K562 (cell line): Measurements from ENCODE around the gene PAX2. TPM values are rescaled to one million over a fixed set of nuclear protein-coding genes. Genes with fewer than 3 reads are reported as not detected.

ENCODE experiments used
- ATAC-seq: fragments of 200-7000 bp; cut with Tn5 transposase; 3 replicates; pipeline ENCODE4 v1.9.1; 2020; ENCODE audit warnings: moderate library complexity
- BruUV-seq: library from RNA; stranded (reverse); fragments of 400-500 nt; replicated peaks from 2 replicates; lab custom pipeline; 2021; lab: Mats Ljungman, UMichigan
- CTCF ChIA-PET: fragments of 300-600 bp; formaldehyde crosslinking; extraction: SDS; loops from one replicate; lab custom pipeline; 2021; ENCODE audit warnings: low intra/inter-chr PET ratio; lab: Yijun Ruan, JAX
- POLR2A ChIA-PET: fragments of 300-600, 350-650 bp; sonication (Branson Sonifier 250); formaldehyde crosslinking; extraction: SDS; loops from one replicate; lab custom pipeline; 2021; ENCODE audit warnings: antibody characterized with exemption, inconsistent platforms; lab: Yijun Ruan, JAX
- DNase-seq, 4 experiments: peaks; one replicate each; pipeline versions ENCODE4 v3.0.0 to v3.0.0-alpha.2; 2011 to 2018; ENCODE audit warnings: low spot score in 3 of 4, mixed read lengths in 3 of 4; ENCODE audit errors: extremely low read depth in 1 of 4
- FAIRE-seq: peaks from 2 replicates; lab custom pipeline; 2011; peaks lifted over from hg19 to GRCh38; lab: Jason Lieb, UNC
- H2AFZ ChIP-seq: 2 replicates; pipeline ENCODE4 v1.6.0; 2011; ENCODE audit warnings: low read depth, low read length, control low read depth, inconsistent platforms
- H3K27ac ChIP-seq: fragments of 200-600 bp; 3 replicates; pipeline ENCODE4 v1.8.0; 2011; ENCODE audit warnings: low read depth, mild to moderate bottlenecking, control low read depth, inconsistent platforms, low read length, moderate library complexity, mixed read lengths; ENCODE audit errors: extremely low read depth
- H3K27me3 ChIP-seq, 2 experiments: fragments of 300-600 bp in 1 of 2; 2 replicates in 1 of 2; 3 replicates in 1 of 2; pipeline versions ENCODE4 v1.6.0 to v1.8.0; 2011; ENCODE audit warnings: inconsistent platforms in 2 of 2, low read length in 2 of 2, mild to moderate bottlenecking in 1 of 2, mixed read lengths in 1 of 2, moderate library complexity in 1 of 2; ENCODE audit not compliant: control insufficient read depth in 2 of 2, insufficient read depth in 2 of 2
- H3K36me3 ChIP-seq: fragments of 300-600 bp; 3 replicates; pipeline ENCODE4 v1.8.0; 2011; ENCODE audit warnings: mild to moderate bottlenecking, low read length, inconsistent platforms; ENCODE audit not compliant: control insufficient read depth, insufficient read depth
- H3K4me1 ChIP-seq, 2 experiments: fragments of 200-600 bp in 1 of 2; replicated peaks in 1 of 2; 2 replicates in 1 of 2; 3 replicates in 1 of 2; pipeline versions ENCODE4 v1.5.1 to v1.8.0; 2011; ENCODE audit warnings: inconsistent platforms in 2 of 2, low read length in 2 of 2, mild to moderate bottlenecking in 1 of 2, mixed read lengths in 1 of 2, moderate library complexity in 1 of 2; ENCODE audit not compliant: control insufficient read depth in 2 of 2, insufficient read depth in 2 of 2
- H3K4me2 ChIP-seq: 2 replicates; pipeline ENCODE4 v1.6.1; 2011; ENCODE audit warnings: low read length, control low read depth, inconsistent platforms, mixed read lengths; ENCODE audit not compliant: insufficient read depth
- H3K4me3 ChIP-seq: fragments of 200-600 bp; sonication (generic), shearing (Covaris generic); 2 replicates; pipeline ENCODE4 v1.5.1; 2016; ENCODE audit warnings: control low read depth, inconsistent platforms
- H3K79me2 ChIP-seq: fragments of 200-600 bp; 3 replicates; pipeline ENCODE4 v1.8.0; 2011; ENCODE audit warnings: low read length, inconsistent platforms; ENCODE audit not compliant: control insufficient read depth, insufficient read depth
- H3K9ac ChIP-seq, 2 experiments: 2 replicates each; pipeline versions ENCODE4 v1.6.0 to v1.6.1; 2011; ENCODE audit warnings: low read depth in 2 of 2, low read length in 2 of 2, control low read depth in 1 of 2, inconsistent platforms in 1 of 2, mild to moderate bottlenecking in 1 of 2, mixed read lengths in 1 of 2; ENCODE audit not compliant: insufficient read depth in 1 of 2
- H3K9me1 ChIP-seq: one replicate; pipeline ENCODE4 v1.6.0; 2011; ENCODE audit warnings: inconsistent platforms, mild to moderate bottlenecking, low read length, moderate library complexity; ENCODE audit not compliant: control insufficient read depth, insufficient read depth
- H3K9me3 ChIP-seq: replicated peaks from 2 replicates; pipeline ENCODE4 v1.5.1; 2011; ENCODE audit warnings: low read depth, low read length, inconsistent platforms; ENCODE audit not compliant: control insufficient read depth, insufficient read depth
- H4K20me1 ChIP-seq: replicated peaks from 2 replicates; pipeline ENCODE4 v1.6.1; 2011; ENCODE audit warnings: low read length, inconsistent platforms, mixed read lengths; ENCODE audit not compliant: control insufficient read depth, insufficient read depth
- CHD2 ChIP-seq: IDR thresholded peaks from 2 replicates; pipeline ENCODE4 v1.6.1; 2011; ENCODE audit warnings: low read depth, low read length
- ELF4 ChIP-seq: fragments of 450-650 bp; formaldehyde crosslinking; IDR thresholded peaks from 2 replicates; pipeline ENCODE4 v1.4.0; 2022; ENCODE audit warnings: missing genetic modification characterization
- EZH2 ChIP-seq: IDR thresholded peaks from 2 replicates; pipeline ENCODE4 v1.6.1; 2012; ENCODE audit warnings: low read depth, mild to moderate bottlenecking, inconsistent platforms, low read length, borderline replicate concordance
- L3MBTL2 ChIP-seq: fragments of 450-650 bp; IDR thresholded peaks from 2 replicates; pipeline ENCODE4 v1.6.1; 2016; ENCODE audit warnings: mild to moderate bottlenecking, moderate library complexity
- NR3C1 ChIP-seq: sonication (generic); formaldehyde crosslinking; IDR thresholded peaks from 2 replicates; pipeline ENCODE4 v1.8.1; 2022; ENCODE audit warnings: missing genetic modification reagents
- NUFIP1 ChIP-seq: fragments of 450-650 bp; IDR thresholded peaks from 2 replicates; pipeline ENCODE4 v1.6.1; 2018; ENCODE audit not compliant: partially characterized antibody
- RNF2 ChIP-seq: sonication (generic); IDR thresholded peaks from 2 replicates; pipeline ENCODE4 v1.6.1; 2016
- ZNF699 ChIP-seq: fragments of 250-450 bp; sonication (Bioruptor Pico); IDR thresholded peaks from 2 replicates; pipeline ENCODE4 v1.8.0; 2021; ENCODE audit warnings: mild to moderate bottlenecking, moderate library complexity; ENCODE audit not compliant: insufficient replicate concordance
- WGBS: fragments of 100-300 bp; shearing (Covaris generic); methylation state at CpG from one replicate; pipeline ENCODE4 v1.1.6; 2016; ENCODE audit warnings: low coverage, mixed read lengths; ENCODE audit not compliant: insufficient coverage; ENCODE audit errors: missing lambda C conversion rate; 5-methylcytosine and 5-hydroxymethylcytosine counted together
- in situ Hi-C: fragments of 300-500 bp; cut with MboI; formaldehyde crosslinking; loops from 4 replicates; pipeline ENCODE4 v1.15.0; 2018; ENCODE audit warnings: inconsistent platforms, mixed read lengths
- intact Hi-C: fragments of 100-400 bp; cut with micrococcal nuclease; formaldehyde crosslinking; loops from 2 replicates; pipeline ENCODE4 v1.14.2; 2022
- polyA plus RNA-seq, 8 experiments: library from polyadenylated mRNA; depleted of rRNA in 4 of 8; stranded (reverse) in 5 of 8; unstranded in 3 of 8; fragments of >200 nt; fragmentation: Nextera tagmentation in 2 of 8; fragmentation: Illumina TruSeq in 1 of 8; extraction: Ambion mirVana in 2 of 8; extraction: Trizol in 1 of 8; gene quantifications; 2 replicates each; pipeline versions ENCODE4 v1.2.1 to v1.2.3, GENCODE V29; 2011 to 2014; ENCODE audit warnings: inconsistent platforms in 1 of 8, missing spikeins in 1 of 8
- total RNA-seq, 7 experiments: library from RNA; depleted of rRNA in 6 of 7; stranded (reverse); fragments of >200 nt in 6 of 7; fragmentation: Illumina TruSeq in 2 of 7; extraction: Trizol in 2 of 7; gene quantifications; 2 replicates each; pipeline versions ENCODE4 v1.2.1 to v1.2.3, GENCODE V29; 2011 to 2021; ENCODE audit warnings: low replicate concordance in 1 of 7
- TF ChIP-seq, protein P1 (sequence below): sonication (generic); formaldehyde crosslinking; IDR thresholded peaks from 2 replicates; pipeline ENCODE4 v1.4.0; 2020; ENCODE audit warnings: mild to moderate bottlenecking, missing genetic modification reagents

Gene PAX2
- total and polyA plus RNA-seq, 9 of the 15 experiments (the other 6 are each of a cell fraction or from before 2014, with no cell fraction given), result not detected

DNA sequence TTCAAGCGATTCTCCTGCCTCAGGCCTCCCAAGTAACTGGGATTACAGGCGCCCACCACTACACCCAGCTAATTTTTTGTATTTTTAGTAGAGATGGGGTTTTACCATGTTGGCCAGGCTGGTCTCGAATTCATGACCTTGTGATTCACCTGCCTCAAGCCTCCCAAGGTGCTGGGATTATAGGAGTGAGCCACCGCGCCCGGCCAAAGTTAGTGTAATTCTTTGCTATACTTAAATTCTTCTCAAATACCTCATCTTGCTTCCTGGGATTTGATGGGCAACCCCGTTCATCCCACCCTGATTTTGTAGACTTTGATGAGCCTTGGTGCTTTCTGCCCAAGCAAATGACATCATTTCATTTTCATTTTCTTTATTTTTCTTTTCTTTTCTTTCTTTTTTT is 54.5 kb downstream of the PAX2 start:
- Histone ChIP-seq H3K36me3 (no peaks in the 10 kb centered on the region), H3K27me3 (peaks cover 0 to 16% of the 10 kb centered on the region in 2 experiments; a peak in 3 of 5 replicates), H3K9me1 (no peaks in the 10 kb centered on the region), H3K27ac (no peak overlapping the region), H3K4me2 (no peak overlapping the region), H3K79me2 (no peaks in the 10 kb centered on the region), H3K9me3 (no peaks in the 10 kb centered on the region), H3K4me1 (no peaks in the 10 kb centered on the region), H3K9ac (no peak overlapping the region)
- CTCF ChIA-PET, result no interaction called here
- WGBS, result 0% methylated on average over 7 of the region's 7 CpGs
- no peak for ATAC-seq
- in situ Hi-C loops, result no loop called here
- BruUV-seq, result no TSS peak
- intact Hi-C loops, result no loop called here
- TF ChIP-seq CHD2, result no peak
- TF ChIP-seq, protein P1, sequence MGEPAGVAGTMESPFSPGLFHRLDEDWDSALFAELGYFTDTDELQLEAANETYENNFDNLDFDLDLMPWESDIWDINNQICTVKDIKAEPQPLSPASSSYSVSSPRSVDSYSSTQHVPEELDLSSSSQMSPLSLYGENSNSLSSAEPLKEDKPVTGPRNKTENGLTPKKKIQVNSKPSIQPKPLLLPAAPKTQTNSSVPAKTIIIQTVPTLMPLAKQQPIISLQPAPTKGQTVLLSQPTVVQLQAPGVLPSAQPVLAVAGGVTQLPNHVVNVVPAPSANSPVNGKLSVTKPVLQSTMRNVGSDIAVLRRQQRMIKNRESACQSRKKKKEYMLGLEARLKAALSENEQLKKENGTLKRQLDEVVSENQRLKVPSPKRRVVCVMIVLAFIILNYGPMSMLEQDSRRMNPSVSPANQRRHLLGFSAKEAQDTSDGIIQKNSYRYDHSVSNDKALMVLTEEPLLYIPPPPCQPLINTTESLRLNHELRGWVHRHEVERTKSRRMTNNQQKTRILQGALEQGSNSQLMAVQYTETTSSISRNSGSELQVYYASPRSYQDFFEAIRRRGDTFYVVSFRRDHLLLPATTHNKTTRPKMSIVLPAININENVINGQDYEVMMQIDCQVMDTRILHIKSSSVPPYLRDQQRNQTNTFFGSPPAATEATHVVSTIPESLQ (CRISPR knock-in tag), result no peak
- TF ChIP-seq NR3C1 (CRISPR knock-in tag), result no peak
- TF ChIP-seq EZH2, result no peak
- no peak for TF ChIP-seq ELF4 (CRISPR knock-in tag)
- no peak for TF ChIP-seq RNF2
- TF ChIP-seq ZNF699, result no peak
- TF ChIP-seq L3MBTL2, result no peak
- no peak for TF ChIP-seq NUFIP1
- TF ChIP-seq, all 486 proteins: peak for 0
- Histone ChIP-seq H2AFZ (no peak overlapping the region), H4K20me1 (0 out of 2 replicates have a peak, but pooled peaks cover 2% of the 10 kb centered on the region), H3K4me3 (no peak overlapping the region)
- DNase-seq (no peak), FAIRE-seq (no peak)
- POLR2A ChIA-PET, result no interaction called here
